ENCODE data around the gene TSPAN16. TPM values are rescaled to one million over a fixed set of nuclear protein-coding genes. Genes with fewer than 3 reads are reported as not detected.
"Not testable (repeated sequence)": the region's sequence is repeated elsewhere in the genome, so short reads cannot be mapped to it uniquely, and the experiment has no call there.

The TSPAN16 gene
- total RNA-seq, 5 donors from 2014 or later (not counting 1 experiment from before 2014, with no cell fraction given): not detected

- H3K27ac ChIP-seq (ENCODE audit: low read length); POLR2A ChIA-PET; ATAC-seq (replicated peaks in 1 of 4); H3K27me3 Mint-ChIP-seq; H3K9me3 ChIP-seq; H3K36me3 ChIP-seq (ENCODE audit: control insufficient read depth in 2 of 2, extremely low read depth in 1 of 2, insufficient read depth in 1 of 2, low read length in 1 of 2); DNase-seq; H3K27me3 ChIP-seq (replicated peaks in 1 of 2; ENCODE audit: control insufficient read depth in 2 of 2, extremely low read depth in 1 of 2, insufficient read depth in 2 of 2, low read length in 1 of 2); H3K9me3 Mint-ChIP-seq: not testable (repeated sequence)
- Histone ChIP-seq H3K4me3 (ENCODE audit: control insufficient read depth in 1 of 2, extremely low read depth in 1 of 2, low read length in 1 of 2) (peak overlapping the region; percentile 52 to 58), H3K4me1 (ENCODE audit: control insufficient read depth in 1 of 2, extremely low read depth in 1 of 2, insufficient read depth in 2 of 2, low read length in 2 of 2) (peaks cover under 1 to 39% of the 10 kb centered on the region in 2 experiments)
- H3K4me1 Mint-ChIP-seq: peaks cover 18 to 31% (median 28%) of the 10 kb centered on the region in 3 donors
- H3K27ac Mint-ChIP-seq: peak overlapping the region in 1 of 2 donors; percentile 68
- CTCF ChIA-PET: interaction anchor here in 1 of 2 donors (0.6 kb wide), 1 partner anchor 36 kb away, joined by 9 read pairs; no protein-coding TSS in a partner anchor
- WGBS (ENCODE audit: insufficient coverage): 89% methylated on average over 6 of the region's 8 CpGs
- peaks cover 22% of the 10 kb centered on the region for H3K36me3 Mint-ChIP-seq
- peak overlapping the region; percentile 79 to 80 (median 79) for H3K4me3 Mint-ChIP-seq
These were observed 44.1 kb downstream of the TSPAN16 start for GRCh38 chr19:11340099-11340467.

DNA sequence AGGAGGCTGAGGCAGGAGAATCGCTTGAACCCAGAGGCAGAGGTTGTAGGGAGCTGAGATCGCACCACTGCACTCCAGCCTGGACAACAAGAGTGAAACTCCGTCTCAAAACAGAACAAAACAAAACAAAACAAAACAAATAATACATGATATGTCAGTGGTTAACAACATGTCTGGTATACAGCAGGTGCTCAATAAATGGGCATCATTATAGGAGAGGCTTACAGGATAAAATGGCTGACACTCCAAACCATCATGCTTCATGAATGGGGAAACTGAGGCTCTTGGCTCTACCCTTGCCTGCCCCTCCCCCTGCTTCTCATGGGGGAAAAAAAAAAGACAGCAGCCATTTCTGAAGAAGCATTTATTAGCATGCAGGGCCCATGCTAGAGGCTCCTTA is 46.5 kb downstream of the TSPAN16 start:
- H3K4me3 ChIP-seq (ENCODE audit: control insufficient read depth in 1 of 2, extremely low read depth in 1 of 2, low read length in 1 of 2): no peak overlapping the region
- ATAC-seq (replicated peaks in 1 of 4) (no peak), DNase-seq (no peak)
- Mint-ChIP-seq H3K27ac (no peak overlapping the region), H3K27me3 (no peaks in the 10 kb centered on the region), H3K9me3 (no peaks in the 10 kb centered on the region), H3K36me3 (peaks cover 5% of the 10 kb centered on the region), H3K4me1 (peaks cover 41 to 48% (median 46%) of the 10 kb centered on the region in 3 donors), H3K4me3 (no peak overlapping the region)
- peaks cover 0 to 6% of the 10 kb centered on the region in 2 experiments for H3K27me3 ChIP-seq (replicated peaks in 1 of 2; ENCODE audit: control insufficient read depth in 2 of 2, extremely low read depth in 1 of 2, insufficient read depth in 2 of 2, low read length in 1 of 2)
- no peak overlapping the region for H3K27ac ChIP-seq (ENCODE audit: low read length)
- CTCF ChIA-PET: no interaction called here
- no CpG with 5 or more reads among the region's 3 CpGs for WGBS (ENCODE audit: insufficient coverage)
- H3K36me3 ChIP-seq (ENCODE audit: control insufficient read depth in 2 of 2, extremely low read depth in 1 of 2, insufficient read depth in 1 of 2, low read length in 1 of 2): peaks cover 0 to 4% of the 10 kb centered on the region in 2 donors
- H3K9me3 ChIP-seq: no peaks in the 10 kb centered on the region
- peaks cover 4 to 54% of the 10 kb centered on the region in 2 experiments for H3K4me1 ChIP-seq (ENCODE audit: control insufficient read depth in 1 of 2, extremely low read depth in 1 of 2, insufficient read depth in 2 of 2, low read length in 2 of 2)
- POLR2A ChIA-PET: no interaction called here

- ATAC-seq (replicated peaks in 1 of 4) (no peak), DNase-seq (no peak)
- Mint-ChIP-seq H3K36me3 (peaks cover 12% of the 10 kb centered on the region), H3K27ac (peak overlapping the region; percentile 81 to 95), H3K27me3 (no peaks in the 10 kb centered on the region), H3K4me1 (peaks cover 27 to 33% (median 28%) of the 10 kb centered on the region in 3 donors), H3K9me3 (peaks cover 3 to 5% (median 3%) of the 10 kb centered on the region in 3 donors), H3K4me3 (peak overlapping the region; percentile 93 to 97 (median 97))
- Histone ChIP-seq H3K4me1 (ENCODE audit: control insufficient read depth in 1 of 2, extremely low read depth in 1 of 2, insufficient read depth in 2 of 2, low read length in 2 of 2) (peaks cover 4 to 27% of the 10 kb centered on the region in 2 experiments), H3K9me3 (no peaks in the 10 kb centered on the region), H3K4me3 (ENCODE audit: control insufficient read depth in 1 of 2, extremely low read depth in 1 of 2, low read length in 1 of 2) (peak overlapping the region; percentile 84 to 91), H3K27ac (ENCODE audit: low read length) (no peak overlapping the region), H3K36me3 (ENCODE audit: control insufficient read depth in 2 of 2, extremely low read depth in 1 of 2, insufficient read depth in 1 of 2, low read length in 1 of 2) (peaks cover 0 to 4% of the 10 kb centered on the region in 2 donors), H3K27me3 (replicated peaks in 1 of 2; ENCODE audit: control insufficient read depth in 2 of 2, extremely low read depth in 1 of 2, insufficient read depth in 2 of 2, low read length in 1 of 2) (peaks cover 0 to 3% of the 10 kb centered on the region in 2 experiments)
- 81% methylated on average over 4 of the region's 15 CpGs for WGBS (ENCODE audit: insufficient coverage)
- ChIA-PET CTCF (interaction anchor here in 1 of 2 donors (0.5 to 2.0 kb wide), 3 partner anchors 30 to 38 kb away, joined by 4 to 18 read pairs (median 13); partner anchors contain the start of gene SWSAP1), POLR2A (interaction anchor here in 1 of 2 donors (0.7 to 1.6 kb wide), 5 partner anchors 23 to 94 kb away, joined by 3 to 9 read pairs (median 3); partner anchors contain the start of gene SWSAP1)
These were observed 49.3 kb downstream of the TSPAN16 start for GRCh38 chr19:11345122-11345803.

- WGBS (ENCODE audit: insufficient coverage): 0% methylated on average over 34 of the region's 50 CpGs
- POLR2A ChIA-PET: interaction anchor here (0.6 to 1.6 kb wide), 7 partner anchors 24 to 1805 kb away, joined by 3 to 5 read pairs (median 3); partner anchors contain the start of gene SWSAP1 (in 2 of the 2)
These were observed 50.4 kb downstream of the TSPAN16 start, which contains the start of the genes CCDC159 and TMEM205 for GRCh38 chr19:11346104-11346940. Gene CCDC159, plus strand, starts transcription at chr19:11346519. Its CDS starts 88 bp downstream, at chr19:11346607. Gene TMEM205, minus strand, starts transcription at chr19:11346268. Its CDS starts 649 bp downstream, at chr19:11345619.

DNA sequence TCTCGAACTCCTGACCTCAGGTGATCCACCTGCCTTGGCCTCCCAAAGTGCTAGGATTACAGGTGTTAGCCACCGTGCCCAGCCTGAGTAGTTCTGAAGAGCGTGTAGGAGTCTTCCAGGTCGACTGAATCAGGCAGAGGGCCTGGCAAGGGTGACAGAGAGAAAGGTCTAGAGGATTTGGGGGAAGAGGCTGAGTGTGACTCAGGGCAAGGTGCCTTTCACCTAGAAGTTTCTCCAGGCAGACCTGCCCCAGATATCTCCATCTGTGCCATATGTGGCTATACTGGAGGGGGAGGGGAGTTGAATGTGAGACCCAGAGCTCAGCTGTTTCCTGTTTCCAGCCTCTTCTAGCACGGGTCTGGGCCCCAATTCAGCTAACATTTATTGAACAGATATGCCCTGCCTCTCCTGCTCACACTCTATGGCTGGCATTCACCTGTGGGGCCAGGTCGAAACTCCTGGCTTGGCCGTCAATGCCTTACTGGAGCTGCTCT is 51.6 kb downstream of the TSPAN16 start:
- H3K9me3 Mint-ChIP-seq: peaks cover 3 to 5% (median 3%) of the 10 kb centered on the region in 3 donors
- peaks cover 27 to 33% (median 28%) of the 10 kb centered on the region in 3 donors for H3K4me1 Mint-ChIP-seq
- no peak overlapping the region for H3K4me3 ChIP-seq (ENCODE audit: control insufficient read depth in 1 of 2, extremely low read depth in 1 of 2, low read length in 1 of 2)
- H3K27me3 ChIP-seq (replicated peaks in 1 of 2; ENCODE audit: control insufficient read depth in 2 of 2, extremely low read depth in 1 of 2, insufficient read depth in 2 of 2, low read length in 1 of 2): peaks cover 0 to 3% of the 10 kb centered on the region in 2 experiments
- POLR2A ChIA-PET: interaction anchor here in 1 of 2 donors (1.3 kb wide), 1 partner anchor 28 kb away, joined by 3 read pairs; the partner anchor contains the start of gene SWSAP1
- ATAC-seq (replicated peaks in 1 of 4): no peak
- H3K27me3 Mint-ChIP-seq: no peaks in the 10 kb centered on the region
- CTCF ChIA-PET: interaction anchor here in 1 of 2 donors (1.8 kb wide), 1 partner anchor 34 kb away, joined by 18 read pairs; no protein-coding TSS in a partner anchor
- no peak overlapping the region for H3K27ac ChIP-seq (ENCODE audit: low read length)
- 52% methylated on average over 3 of the region's 7 CpGs for WGBS (ENCODE audit: insufficient coverage)
- peaks cover 4 to 27% of the 10 kb centered on the region in 2 experiments for H3K4me1 ChIP-seq (ENCODE audit: control insufficient read depth in 1 of 2, extremely low read depth in 1 of 2, insufficient read depth in 2 of 2, low read length in 2 of 2)
- H3K36me3 Mint-ChIP-seq: peaks cover 9% of the 10 kb centered on the region
- H3K4me3 Mint-ChIP-seq: peak overlapping the region; percentile 93 to 97 (median 97)
- H3K9me3 ChIP-seq: no peaks in the 10 kb centered on the region
- H3K36me3 ChIP-seq (ENCODE audit: control insufficient read depth in 2 of 2, extremely low read depth in 1 of 2, insufficient read depth in 1 of 2, low read length in 1 of 2): peaks cover 0 to 4% of the 10 kb centered on the region in 2 donors
- no peak for DNase-seq
- H3K27ac Mint-ChIP-seq: peak overlapping the region in 1 of 2 donors; percentile 36

More at GRCh38 chr19:11346104-11346940, 50.4 kb downstream of the TSPAN16 start, which contains the start of the genes CCDC159 and TMEM205:
- peak within 1 kb of the TSS; percentile 82 for H3K27ac ChIP-seq (ENCODE audit: low read length)
- peak within 1 kb of the TSS; percentile 93 to 97 (median 97) for H3K4me3 Mint-ChIP-seq
- H3K4me1 Mint-ChIP-seq: peaks cover 27 to 33% (median 28%) of the 10 kb centered on the region in 3 donors
- peaks cover 4 to 27% of the 10 kb centered on the region in 2 experiments for H3K4me1 ChIP-seq (ENCODE audit: control insufficient read depth in 1 of 2, extremely low read depth in 1 of 2, insufficient read depth in 2 of 2, low read length in 2 of 2)
- H3K36me3 ChIP-seq (ENCODE audit: control insufficient read depth in 2 of 2, extremely low read depth in 1 of 2, insufficient read depth in 1 of 2, low read length in 1 of 2): peaks cover 0 to 4% of the 10 kb centered on the region in 2 donors
- peaks cover 0 to 3% of the 10 kb centered on the region in 2 experiments for H3K27me3 ChIP-seq (replicated peaks in 1 of 2; ENCODE audit: control insufficient read depth in 2 of 2, extremely low read depth in 1 of 2, insufficient read depth in 2 of 2, low read length in 1 of 2)
- H3K9me3 ChIP-seq: no peaks in the 10 kb centered on the region
- peak within 1 kb of the TSS; percentile 89 to 95 for H3K27ac Mint-ChIP-seq
- peak; percentile 89 to 100 (median 99) for DNase-seq
- ATAC-seq (replicated peaks in 1 of 4): peak; percentile 95 to 100 (median 99)
- H3K4me3 ChIP-seq (ENCODE audit: control insufficient read depth in 1 of 2, extremely low read depth in 1 of 2, low read length in 1 of 2): peak within 1 kb of the TSS; percentile 84 to 91
- CTCF ChIA-PET: interaction anchor here (0.5 to 2.0 kb wide), 5 partner anchors 29 to 1127 kb away, joined by 3 to 18 read pairs (median 4); partner anchors contain the start of gene SWSAP1 (in 1 of the 2)
- peaks cover 12% of the 10 kb centered on the region for H3K36me3 Mint-ChIP-seq
- H3K27me3 Mint-ChIP-seq: no peaks in the 10 kb centered on the region
- H3K9me3 Mint-ChIP-seq: peaks cover 3 to 5% (median 3%) of the 10 kb centered on the region in 3 donors

Measured in T-cell (primary cell).